ENCODE data around the gene OR2V2.
"Not testable (repeated sequence)": the region's sequence is repeated elsewhere in the genome, so short reads cannot be mapped to it uniquely, and the experiment has no call there.

The OR2V2 gene

DNA sequence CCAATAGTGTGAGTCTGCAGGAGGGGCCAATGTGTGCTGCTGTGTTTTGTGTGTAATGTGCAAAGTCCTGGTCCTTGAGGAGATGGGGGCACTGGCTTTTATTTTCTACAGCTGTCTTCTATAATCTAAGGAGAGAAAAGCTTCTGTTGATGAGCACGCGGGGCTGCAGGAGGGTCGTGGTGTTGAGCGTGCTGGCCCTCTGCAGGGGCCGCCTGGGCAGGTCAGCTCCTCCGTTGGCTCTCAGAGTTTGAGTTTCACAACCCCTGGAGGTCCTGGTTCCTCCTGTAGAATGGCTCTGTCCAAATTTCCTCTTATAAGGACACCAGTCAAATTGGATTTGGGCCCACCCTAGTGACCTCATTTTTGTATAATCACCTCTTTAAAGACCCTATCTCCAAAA lies 29.0 kb upstream of the OR2V2 start:
- DNase-seq, result no peak

DNA sequence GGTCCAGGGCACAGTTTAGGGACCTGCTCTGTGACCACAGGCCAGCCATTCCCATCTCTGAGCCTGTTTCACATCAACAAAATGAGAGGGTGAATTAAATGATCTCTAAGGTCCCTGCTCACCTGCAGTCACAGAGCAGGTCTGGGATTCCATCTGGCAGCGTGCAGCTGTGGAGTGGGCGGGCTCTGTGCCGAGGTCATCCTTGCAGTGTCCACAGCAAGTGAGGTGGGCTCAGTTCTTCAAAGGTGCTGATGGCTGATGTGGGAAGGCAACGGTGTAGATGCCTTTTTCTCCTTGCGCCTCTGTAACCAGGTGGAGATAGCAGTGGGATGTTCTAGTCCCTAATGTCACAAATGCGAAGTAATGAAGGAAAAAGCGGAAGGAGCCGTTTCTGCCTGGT lies 28.3 kb upstream of the OR2V2 start:
- no peak for DNase-seq

DNA sequence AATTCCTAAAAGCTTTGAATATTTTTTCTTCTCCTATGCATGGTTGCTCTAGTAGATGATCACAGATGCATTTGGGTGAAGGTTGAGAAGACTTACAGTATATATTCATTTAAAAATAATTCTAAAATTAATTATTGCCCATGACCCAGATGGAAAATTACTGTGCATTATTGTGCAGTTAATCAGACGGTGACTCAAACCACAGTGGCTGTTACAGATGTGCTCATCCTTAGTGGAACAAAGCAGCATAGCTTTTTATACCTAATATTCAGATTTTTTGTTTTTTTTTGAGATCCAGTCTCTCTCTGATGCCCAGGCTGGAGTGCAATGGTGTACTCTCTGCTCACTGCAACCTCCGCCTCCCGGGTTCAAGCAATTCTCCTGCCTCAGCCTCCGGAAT lies 27.1 kb upstream of the OR2V2 start:
- DNase-seq, result no peak

DNA sequence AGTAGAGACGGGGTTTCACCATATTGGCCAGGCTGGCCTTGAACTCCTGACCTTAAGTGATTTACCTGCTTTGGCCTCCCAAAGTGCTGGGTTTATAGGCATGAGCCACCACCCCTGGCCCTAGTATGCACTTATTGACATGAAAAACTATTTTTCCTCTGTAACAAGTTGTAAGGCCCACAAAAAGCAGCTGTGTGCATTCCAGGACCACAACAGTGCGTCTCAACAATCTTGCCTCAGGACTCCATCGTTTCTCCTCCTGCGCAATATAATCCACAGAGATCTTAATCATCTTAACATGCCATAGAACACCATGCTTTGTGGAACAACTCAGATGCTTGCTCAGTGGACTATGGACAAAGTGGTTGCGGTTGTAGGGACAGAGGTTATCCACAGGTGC lies 26.6 kb upstream of the OR2V2 start:
- DNase-seq, result no peak

DNA sequence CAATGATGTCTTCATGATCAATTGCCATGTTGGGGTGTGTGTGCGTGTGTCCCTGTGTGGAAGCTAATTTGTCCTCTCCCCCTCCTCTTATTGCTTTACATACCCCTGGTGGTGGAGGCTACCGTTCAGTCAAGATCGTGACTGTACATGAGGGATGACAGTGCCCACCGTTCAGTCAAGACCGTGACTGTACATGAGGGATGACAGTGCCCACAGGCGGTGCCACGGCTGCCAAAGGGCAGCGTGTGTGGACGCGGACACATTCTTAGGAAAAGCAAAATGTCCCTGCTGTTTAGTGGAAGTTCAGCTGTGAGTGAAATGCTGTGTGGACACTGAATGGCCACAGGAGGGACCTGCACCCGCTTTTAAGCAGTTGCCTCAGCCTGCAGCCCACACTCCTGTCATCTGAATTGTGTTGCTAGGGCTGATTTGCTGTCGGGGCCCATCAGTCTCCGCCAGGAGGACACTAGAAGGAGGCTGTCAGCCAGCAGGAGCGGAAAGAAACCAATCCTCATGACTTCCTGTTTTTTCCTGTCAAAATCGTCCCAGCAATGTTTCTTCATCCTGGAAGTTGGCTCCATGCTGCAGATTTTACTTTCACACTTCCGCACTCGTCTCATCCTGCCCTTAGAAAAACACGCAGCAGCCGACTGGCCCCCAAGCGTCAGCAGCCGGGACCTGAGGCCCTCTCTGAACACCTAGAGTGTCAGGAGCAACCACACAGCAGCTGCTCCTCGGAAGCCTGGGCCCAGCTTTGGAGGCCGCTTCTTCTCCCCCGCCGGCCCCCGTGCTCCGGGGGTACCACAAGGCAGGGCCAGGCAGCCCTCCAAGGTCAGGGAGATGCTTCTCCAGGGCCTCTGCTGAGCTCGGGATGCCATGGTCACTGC lies 25.5 kb upstream of the OR2V2 start:
- DNase-seq, result no peak

DNA sequence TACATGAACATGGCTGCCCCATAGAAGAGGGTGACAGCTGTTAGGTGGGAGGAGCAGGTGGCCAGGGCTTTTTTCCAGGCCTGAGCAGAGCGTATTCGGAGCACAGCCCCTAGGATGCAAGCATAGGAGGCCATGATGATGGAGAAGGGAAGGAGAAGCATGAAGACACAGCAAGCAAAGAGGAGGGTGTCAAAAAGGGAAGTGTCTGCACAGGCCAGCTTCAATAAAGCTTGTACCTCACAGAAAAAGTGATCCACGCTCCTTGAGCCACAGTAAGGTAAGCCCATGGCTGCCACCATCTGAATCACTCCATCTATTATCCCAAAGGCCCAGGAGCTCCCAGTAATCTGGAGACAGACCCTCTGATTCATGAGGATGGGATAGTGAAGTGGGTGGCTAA lies 22.9 kb upstream of the OR2V2 start:
- no peak for DNase-seq

DNA sequence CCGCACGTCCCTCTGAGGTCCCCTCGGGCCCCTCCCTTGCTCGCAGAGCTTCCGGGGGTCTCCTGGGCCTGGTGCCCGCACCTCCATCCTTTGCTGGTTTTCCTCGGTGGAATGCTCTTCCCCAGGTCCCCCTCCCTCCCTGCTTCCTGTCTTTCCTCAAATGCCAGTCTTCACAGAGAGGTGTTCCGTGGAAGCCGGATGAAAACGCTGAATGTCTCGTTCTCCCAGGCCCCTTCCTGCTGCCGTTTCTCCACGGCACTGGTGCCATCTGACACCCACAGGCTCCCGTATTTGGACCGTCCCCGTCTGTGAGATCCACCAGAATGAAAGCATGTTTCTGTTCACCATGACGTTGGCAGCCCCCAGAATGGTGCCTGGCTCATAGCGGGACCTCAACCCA lies 20.5 kb upstream of the OR2V2 start:
- DNase-seq, result no peak

DNA sequence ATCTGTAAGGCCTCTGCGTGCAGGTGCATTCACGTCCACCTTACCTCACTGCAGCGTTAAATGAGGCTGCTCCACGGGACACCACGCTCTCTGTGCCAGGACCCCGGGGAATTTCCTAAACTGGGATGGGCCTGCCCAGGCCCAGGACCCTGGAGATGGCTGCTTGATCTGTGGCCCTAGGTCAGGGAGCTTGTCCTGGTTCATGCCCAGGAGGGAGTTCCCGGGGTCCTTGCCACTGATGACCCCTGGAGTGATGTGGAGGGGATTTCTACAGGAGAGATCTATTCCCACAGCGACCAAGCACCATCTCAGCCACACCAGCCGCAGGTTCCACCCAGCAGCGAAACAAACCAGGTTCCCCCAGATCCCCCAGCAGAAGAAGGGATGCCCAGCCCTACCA lies 19.9 kb upstream of the OR2V2 start:
- DNase-seq, result no peak

DNA sequence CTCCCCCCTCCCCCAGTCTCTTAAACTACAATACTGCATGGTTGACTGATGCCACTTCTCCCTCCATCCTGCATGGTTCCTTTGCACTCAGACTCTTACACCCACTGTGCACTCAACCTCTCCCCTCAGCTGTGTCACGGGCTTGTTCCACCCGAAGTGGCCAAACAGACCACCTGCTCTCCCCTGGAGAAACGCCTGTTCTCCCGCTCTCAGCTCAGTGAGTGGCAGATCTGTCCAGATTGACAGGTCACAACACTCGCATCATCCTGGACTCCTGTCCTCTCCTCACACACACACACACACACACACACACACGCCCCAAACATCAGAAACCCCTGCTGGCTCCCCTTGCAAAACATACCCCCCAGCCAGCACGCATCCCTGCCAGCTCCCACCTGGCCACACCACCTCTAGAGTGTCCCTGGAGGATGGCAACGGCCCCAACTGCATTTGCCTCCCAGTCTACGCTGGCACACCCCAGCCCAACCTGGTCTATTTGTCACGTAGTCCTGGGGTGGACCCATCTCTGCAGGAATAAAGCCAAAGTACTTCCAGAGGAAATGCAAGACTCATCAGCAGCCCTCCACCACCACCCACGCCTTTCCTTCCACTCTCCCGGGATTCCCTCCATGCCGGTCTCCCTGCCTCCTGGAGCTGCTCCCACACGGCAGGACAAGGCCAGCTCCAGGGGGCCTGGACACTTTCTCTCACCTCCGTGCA lies 19.3 kb upstream of the OR2V2 start:
- no peak for DNase-seq

DNA sequence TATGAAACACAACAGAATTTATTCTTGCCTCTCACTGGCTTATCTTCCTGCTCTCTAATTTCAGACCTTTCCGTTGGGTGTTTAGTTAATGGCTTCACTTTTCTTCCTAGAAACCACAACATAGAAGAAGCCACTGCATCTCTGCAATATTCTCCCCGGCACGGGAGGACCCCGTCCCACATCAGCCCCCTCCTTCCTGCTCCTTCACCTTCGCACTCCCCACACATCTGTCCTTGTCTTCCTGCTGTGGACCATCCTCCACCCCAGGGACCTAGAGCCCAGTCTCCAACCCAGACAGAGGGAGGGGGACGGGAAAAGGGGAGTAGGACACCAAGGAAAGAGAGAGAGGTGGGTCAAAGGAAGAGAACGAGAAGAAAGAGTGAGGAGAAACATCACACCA lies 17.8 kb upstream of the OR2V2 start:
- DNase-seq, result no peak

DNA sequence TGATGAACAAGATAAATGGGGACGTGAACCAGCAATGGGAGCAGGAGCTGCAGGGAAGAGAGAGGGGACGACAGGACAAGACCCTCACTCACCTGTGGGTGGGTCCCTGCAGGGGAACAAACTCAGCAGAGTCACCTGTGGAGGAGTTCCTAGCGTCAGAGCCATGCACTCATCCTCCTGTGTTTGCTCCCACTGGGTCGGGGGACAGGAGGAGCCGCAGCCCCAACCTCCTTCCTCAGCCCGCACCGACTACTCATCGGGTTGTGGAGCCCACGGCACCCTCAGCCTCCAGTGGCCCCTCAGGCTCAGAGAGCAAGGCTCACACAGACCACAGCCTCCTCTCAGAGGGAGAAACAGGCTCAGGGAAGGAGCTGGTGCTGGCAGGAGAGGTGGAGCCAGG lies 17.3 kb upstream of the OR2V2 start:
- not testable (repeated sequence) for DNase-seq

DNA sequence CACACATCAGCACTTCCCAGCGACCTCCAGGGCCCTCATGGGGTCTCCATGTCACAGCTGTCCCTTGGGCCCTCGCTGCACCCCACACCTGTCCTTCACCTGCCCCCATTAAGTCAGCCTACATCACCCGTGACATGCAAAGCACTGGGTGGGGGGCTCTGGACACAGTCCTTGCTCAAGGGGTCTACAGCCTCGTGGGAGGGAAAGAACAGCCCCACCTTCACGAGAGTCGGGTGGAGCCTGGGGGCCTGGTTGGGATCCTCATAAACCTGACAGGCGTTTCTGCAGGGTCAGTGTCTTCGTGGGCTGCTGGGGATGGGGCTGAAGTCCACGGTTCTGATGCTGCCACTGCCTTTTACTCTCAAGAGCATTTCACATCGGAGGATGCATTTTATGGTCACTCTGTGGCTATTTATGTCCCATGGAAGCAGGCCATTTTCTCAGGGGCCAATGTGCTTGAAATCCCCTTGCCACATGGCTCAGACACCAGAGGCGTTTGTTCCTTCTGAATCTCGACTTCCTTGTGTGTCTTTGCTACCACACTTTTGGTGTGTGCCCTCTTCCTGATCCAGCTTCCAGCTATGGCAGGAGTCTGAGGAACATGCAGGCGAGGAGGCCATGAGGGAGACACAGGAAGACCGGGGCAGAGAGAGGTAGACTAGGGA lies 16.4 kb upstream of the OR2V2 start, which contains the start of gene OR2V1:
Gene OR2V1 (minus strand): TSS at position 338 of the 665 bp plus-strand sequence. CDS start 5,865 bp downstream, outside the sequence.
- DNase-seq, result no peak

DNA sequence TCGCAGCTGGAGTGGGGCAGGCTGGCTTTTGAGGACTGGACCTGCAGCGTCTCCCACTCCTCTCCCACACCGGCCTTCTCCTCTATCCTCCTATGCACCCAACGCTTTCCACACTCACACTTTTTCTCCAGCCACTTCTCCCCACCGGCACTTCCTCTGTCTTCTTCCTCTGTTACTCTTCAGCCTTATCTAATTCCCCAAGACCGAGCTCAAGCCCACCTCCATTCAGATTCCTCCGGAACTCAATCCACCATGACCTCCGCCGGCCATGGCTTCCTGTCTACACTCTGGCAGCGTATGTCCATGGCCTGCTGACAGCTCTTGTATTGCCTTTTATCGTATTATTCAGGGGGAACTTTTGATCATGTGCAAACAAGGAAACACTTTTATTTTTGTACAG lies 15.9 kb upstream of the OR2V2 start:
- no peak for DNase-seq

DNA sequence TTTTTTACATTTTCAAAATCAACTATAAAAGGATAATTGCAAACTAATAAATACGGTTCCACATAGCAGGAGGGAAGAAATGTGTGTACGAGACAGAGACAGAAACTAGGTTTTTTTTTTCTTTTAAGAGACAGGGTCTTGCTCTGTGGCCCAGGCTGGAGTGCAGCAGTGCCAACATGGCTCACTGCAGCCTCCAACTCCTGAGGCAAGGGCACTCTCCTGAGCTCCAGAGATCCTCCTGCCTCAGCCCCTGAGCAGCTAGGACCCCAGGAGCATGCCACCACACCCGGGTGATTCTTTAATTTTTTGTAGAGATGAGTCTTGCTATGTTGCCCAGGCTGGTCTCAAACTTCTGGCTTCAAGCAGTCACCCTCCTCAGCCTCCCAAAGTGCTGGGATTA lies 14.3 kb upstream of the OR2V2 start:
- DNase-seq, result no peak

DNA sequence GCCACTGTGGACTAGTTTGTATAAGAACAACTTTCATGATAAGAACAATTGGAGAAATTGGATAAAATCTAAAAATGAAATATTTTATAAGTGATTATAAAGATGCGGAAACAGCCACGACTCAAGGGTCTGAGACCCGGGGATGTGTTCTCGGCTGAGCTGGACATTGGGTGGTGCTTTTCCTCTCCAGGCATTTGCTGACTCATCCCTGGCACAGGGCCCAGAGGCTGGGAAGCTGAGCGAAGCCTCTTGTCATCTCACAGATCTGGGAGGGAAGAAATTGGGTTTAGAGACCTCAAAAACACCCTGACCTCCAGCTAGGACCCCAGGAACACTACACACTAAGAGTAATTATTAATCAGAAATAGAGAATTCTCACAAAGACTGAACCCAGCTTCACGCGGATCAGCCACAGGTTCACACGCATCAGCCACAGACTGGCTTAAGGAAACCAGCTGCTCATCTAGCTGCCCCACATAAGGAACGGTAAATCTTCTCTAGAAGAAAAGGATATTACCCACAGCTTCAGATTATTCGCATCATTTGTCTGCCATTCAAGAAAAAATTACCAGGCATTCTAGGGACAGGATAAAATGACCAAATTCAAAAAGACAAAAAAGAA lies 13.7 kb upstream of the OR2V2 start:
- DNase-seq, result no peak

DNA sequence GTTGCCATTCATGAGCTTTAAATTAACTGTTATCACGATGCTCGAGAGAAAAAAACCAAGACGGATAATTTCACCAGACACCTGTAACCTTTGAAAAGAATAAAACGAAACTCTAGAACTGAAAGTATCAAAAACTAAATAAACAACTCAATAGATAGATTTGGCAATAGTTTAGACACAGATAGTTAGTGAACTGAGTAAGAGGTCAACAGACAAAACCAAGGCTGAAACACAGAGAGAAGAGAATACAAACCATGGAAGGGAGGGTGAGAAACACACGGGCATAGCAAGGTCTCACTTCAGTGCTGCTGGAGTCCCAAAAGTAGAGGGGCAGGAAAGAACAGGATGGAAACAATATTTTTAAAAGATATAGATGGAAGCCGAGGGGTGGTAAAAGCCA lies 13.1 kb upstream of the OR2V2 start:
- no peak for DNase-seq

DNA sequence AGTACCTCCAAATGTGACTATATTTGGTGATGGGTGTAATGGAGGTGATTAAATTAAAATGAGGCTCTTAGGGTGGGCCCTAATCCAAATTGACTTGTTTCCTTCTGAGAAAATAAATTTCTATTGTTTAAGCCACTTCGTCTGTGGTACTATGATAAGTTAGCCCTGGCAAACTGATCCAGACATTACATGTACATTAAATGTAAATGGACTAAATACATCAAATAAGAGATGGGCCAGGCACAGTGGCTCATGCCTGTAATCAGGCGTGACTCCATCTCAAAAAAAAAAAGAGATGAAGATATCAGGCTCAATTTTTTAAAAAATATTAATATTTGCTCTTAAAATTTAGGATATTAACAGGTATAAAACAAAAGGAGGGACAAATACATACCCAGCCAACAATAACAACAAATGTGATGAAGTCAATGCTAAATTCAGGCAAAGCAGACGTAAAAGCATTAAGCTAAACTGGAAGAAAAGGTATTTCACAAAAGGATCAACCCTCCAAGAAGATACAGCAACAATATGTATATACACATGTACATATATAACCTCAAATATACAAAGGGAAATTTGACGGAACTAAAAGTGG lies 10.9 kb upstream of the OR2V2 start:
- DNase-seq, result no peak

DNA sequence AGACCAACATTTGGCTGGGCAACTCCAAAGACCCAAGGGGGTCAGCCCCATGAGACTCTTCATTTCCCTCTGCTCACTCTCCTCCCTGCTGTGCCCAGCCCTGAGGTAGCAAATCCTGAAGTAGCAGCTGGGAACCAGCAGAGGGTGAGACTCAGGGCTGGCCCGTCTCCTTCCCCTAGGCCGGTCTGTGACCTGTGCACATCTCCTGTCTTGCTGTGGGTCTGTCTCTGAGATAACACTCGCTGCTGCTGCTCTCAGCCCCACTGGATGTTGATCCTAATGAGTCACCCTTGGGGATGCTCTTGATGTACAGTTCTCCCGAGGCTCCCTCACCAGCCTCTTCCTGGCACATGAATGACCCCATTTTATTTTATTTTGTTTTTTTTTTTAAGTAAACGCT lies 9.1 kb upstream of the OR2V2 start:
- DNase-seq, result no peak

DNA sequence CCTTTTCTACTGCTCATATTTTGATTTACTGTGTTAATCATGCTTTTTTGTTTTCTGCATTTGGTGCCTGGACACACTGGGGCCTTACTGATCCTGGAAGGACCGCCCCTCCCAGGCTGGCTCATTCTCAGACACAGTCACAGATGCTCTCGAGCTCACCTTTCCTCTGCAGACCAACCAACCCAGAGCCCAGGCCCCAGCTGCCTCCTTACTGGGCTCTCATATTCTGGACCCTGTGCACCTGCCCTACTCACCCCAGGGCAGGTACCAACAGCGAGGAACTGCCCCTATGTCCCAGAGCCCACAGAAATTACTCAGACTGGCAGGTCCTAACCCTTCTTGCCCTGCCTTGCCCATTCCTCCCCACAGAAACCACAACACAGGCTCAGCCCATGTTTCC lies 6.6 kb upstream of the OR2V2 start:
- no peak for DNase-seq

DNA sequence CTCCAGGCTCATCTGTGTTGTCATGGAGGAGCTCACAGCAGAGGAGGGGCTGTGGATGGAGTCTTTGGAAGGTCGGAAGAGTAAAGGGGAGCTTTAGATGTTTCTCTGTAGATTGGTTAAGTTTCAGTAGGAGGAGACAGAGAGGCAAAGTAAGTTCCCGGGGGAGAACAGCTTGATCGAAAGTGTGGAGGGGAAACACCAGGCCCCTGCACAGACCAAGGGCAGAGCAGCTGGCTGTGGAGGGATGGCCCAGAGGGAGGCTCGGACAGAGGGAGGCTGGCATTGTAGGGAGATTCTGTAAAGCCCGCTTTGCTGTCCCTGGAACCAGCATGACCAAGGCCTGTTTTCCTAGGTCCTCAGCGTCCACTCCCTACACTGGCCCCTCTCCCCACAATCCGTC lies 5.3 kb upstream of the OR2V2 start:
- no peak for DNase-seq

DNA sequence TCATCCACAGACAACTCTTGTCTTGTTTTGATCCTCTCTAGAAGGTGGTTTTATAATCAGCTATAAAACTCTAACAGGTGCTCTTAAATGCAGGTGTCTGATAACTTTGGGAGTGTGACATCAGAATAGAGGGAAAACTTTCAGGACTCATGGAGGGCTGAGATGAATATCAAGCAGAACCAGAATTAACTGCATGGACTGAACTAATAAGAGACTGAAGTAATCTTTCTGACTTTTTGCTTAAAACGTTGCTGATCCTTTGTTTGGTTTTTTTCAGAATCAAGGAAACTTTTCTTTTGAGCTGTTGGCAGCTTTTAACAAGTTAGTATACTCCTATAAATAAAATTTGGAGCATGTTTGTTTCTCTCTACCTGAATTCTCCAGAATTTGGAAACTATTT lies 2.3 kb upstream of the OR2V2 start:
- DNase-seq, result no peak

DNA sequence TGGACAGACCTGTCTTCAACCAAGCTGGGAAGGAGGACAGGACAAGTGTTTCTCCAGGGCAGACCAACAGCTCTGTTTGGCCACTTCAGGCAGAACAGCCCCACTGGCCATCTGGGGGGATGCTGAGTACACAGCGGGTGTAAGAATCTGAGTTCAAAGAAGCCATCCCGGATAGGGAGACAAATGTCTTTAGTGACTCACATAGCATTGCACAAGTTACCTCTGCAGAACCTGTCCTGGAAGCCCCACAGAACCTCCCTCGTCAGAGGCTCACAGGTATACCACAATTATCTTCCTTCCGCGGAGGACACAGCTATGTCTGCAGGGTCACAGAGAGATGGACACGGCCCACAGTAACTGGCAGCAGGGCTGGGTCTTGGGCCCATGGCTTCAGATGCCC lies 2.0 kb downstream of the OR2V2 start:
- DNase-seq, result no peak

Data from right forelimb (tissue), 1 donor.